Measurements from ENCODE around the gene EFCAB5.
"Not testable (repeated sequence)": the region's sequence is repeated elsewhere in the genome, so short reads cannot be mapped to it uniquely, and the experiment has no call there.

EFCAB5 gene

GRCh38 chr17:29931231-29931932, 10.1 kb upstream of the EFCAB5 start:
- in situ Hi-C loops (cut with MboI; ENCODE audit: low sequenced_read_pairs) = loop anchor here (25.0 kb wide), 1 partner anchor 294 kb away; no protein-coding TSS in a partner anchor

DNA sequence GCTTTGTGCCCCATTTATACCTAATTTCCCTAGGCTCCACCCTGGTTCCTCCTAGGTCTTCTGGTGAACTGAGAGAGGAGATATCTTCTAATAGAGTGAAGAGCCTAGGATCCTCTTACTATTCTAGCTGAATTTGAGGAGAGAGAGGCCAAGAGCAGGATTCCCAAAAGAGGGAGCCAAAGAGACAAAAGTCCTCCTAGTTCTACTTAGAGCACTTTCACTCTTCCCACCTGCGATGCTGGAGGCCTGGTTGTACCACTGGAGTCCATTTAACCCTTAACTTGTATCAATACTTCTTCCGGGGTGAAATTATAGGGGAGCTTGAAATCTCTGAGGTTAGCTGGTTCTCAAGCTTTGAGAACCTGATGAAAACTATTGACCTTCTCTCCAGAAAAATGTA, 8.1 kb upstream of the EFCAB5 start:
- in situ Hi-C loops (cut with MboI; ENCODE audit: low sequenced_read_pairs) = loop anchor here (25.0 kb wide), 1 partner anchor 296 kb away; no protein-coding TSS in a partner anchor

DNA sequence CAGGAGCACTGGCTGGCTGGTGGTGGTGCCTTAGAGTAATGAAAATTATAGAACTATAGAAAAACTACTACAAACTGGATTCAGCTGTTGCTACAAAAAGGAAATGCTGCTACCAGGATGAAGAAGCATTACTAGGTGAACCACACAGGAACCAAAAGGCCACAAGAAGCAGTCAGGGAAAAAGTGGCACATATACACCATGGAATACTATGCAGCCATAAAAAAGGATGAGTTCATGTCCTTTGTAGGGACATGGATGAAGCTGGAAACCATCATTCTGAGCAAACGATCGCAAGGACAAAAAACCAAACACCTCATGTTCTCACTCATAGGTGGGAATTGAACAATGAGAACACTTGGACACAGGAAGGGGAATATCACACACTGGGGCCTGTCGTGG, 5.5 kb upstream of the EFCAB5 start:
- in situ Hi-C loops (cut with MboI; ENCODE audit: low sequenced_read_pairs) = loop anchor here (25.0 kb wide), 1 partner anchor 299 kb away; no protein-coding TSS in a partner anchor

DNA sequence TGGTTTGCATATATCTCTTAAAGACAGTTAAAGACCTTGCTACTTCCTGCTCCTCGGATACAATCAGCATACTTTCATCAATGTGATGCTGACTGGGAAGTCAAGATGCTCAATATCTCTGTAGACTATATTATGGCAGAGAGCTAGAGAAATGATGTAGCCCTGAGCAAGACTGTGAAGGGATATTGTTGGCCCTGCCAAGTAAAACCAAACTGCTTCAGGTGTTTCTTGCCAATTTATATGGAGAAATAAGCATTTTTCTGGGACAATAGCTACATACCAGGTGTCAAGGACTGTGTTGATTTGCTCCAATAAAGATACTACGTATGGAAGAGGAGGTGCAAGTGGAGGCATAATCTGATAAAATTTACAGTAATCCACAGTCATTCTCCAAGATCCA, 4.7 kb upstream of the EFCAB5 start:
- in situ Hi-C loops (cut with MboI; ENCODE audit: low sequenced_read_pairs) = loop anchor here (25.0 kb wide), 1 partner anchor 299 kb away; no protein-coding TSS in a partner anchor

GRCh38 chr17:29945281-29945680, 3.8 kb downstream of the EFCAB5 start:
- in situ Hi-C loops (cut with MboI; ENCODE audit: low sequenced_read_pairs) = loop anchor here (25.0 kb wide), 1 partner anchor 308 kb away; no protein-coding TSS in a partner anchor

- in situ Hi-C loops (cut with MboI; ENCODE audit: low sequenced_read_pairs) = loop anchor here (25.0 kb wide), 1 partner anchor 311 kb away; no protein-coding TSS in a partner anchor
Measured at GRCh38 chr17:29948448-29949215, 7.2 kb downstream of the EFCAB5 start.

DNA sequence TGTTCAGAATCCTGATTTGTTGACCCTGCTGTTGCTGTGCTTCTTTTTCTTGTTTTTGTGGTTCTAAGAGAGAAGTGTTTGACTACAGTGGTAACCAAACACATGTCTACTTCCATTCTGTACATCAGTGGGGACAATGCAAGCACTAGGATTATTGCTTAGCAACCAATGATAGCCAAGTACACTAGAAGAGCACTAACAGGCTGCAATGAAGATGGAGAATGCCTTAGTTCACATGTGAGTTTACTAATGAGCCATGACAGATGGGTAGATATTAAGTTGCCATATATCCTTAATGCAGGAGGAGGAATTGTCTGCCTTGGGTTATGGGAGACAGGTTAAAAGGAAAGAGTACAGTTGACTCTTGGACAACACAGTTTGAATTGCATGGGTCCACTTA, 8.3 kb downstream of the EFCAB5 start:
- in situ Hi-C loops (cut with MboI; ENCODE audit: low sequenced_read_pairs) = loop anchor here (25.0 kb wide), 1 partner anchor 312 kb away; no protein-coding TSS in a partner anchor

DNA sequence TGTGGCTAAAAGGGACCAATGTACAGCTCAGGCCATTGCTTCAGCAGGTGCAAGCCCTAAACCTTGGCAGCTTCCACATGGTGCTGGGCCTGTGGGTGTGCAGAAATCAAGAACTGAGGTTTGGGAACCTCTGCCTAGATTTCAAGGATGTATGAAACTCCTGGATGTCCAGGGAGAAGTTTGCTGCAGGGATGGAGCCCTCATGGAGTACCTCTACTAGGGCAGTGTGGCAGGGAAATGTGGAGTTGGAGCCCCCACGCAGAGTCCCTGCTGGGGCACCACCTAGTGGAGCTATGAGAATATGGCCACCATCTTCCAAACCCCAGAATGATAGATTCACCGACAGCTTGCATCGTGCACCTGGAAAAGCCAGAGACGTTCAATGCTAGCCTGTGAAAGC, 13.0 kb downstream of the EFCAB5 start:
- in situ Hi-C loops (cut with MboI; ENCODE audit: low sequenced_read_pairs) = no loop called here

DNA sequence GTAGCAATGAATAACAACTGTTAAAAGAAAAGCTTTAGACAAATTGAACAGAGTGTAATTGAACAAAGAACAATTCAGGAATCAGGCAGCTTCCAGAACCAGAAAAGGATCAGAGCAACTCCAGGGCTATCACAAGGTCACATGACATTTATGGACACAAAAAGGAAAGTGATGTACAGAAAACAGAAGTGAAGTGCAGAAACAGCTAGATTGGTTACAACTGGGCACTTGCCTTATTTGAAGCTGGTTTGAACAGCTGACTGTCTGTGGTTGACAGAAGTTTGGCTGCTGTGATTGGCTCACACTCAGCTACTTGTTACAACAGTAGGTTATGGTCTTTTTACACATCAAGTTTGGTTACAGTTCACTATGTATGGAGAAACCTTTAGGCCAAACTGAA, 14.8 kb downstream of the EFCAB5 start:
- in situ Hi-C loops (cut with MboI; ENCODE audit: low sequenced_read_pairs) = no loop called here

DNA sequence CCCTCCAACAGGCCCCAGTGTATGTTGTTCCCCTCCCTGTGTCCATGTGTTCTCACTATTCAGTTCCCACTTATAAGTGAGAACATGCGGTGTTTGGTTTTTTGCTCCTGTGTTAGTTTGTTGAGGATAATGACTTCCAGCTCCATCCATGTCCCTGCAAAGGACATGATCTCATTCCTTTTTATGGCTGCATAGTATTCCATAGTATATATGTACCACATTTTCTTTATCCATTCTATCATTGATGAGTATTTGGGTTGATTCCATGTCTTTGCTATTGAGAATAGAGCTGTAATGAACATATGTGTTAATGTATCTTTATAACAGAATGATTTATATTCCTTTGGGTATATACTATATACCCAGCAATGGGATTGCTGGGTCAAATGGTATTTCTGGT, 16.1 kb downstream of the EFCAB5 start:
- in situ Hi-C loops (cut with MboI; ENCODE audit: low sequenced_read_pairs) = not testable (repeated sequence)

DNA sequence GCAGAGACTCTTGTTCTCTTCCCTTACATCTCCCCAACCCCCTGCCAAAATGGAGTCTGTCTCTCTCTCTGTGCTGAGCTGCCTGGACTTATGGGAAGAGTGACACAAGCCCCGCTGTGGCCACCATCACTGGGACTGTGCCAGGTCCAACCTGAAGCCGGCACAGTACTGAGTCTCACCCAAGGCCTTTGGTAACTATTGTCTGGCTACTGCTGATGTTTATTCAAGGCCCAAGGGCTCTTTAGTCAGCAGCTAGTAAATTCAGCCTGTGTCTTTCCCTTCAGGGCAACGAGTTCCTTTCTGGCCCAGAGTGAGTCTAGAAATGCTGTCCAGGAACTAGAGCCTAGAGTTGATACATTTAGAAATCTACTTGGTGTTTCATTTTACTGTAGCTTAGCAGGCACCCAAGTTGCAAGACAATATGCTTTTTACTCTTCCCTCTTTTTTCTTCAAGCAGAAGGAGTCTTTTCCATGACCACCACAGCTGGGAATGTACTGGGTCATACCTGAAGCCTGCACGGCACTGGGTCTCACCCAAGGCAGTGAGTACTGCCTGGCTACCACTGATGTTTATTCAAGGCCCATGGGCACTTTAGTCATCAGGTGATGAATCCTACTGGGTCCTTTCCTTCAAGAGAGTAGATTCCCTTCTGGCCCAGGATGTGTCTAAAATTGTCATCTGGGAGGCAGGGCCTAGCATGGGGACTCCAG, 17.7 kb downstream of the EFCAB5 start:
- in situ Hi-C loops (cut with MboI; ENCODE audit: low sequenced_read_pairs) = no loop called here

- in situ Hi-C loops (cut with MboI; ENCODE audit: low sequenced_read_pairs) = no loop called here
Measured at GRCh38 chr17:29959658-29960337, 18.4 kb downstream of the EFCAB5 start.

DNA sequence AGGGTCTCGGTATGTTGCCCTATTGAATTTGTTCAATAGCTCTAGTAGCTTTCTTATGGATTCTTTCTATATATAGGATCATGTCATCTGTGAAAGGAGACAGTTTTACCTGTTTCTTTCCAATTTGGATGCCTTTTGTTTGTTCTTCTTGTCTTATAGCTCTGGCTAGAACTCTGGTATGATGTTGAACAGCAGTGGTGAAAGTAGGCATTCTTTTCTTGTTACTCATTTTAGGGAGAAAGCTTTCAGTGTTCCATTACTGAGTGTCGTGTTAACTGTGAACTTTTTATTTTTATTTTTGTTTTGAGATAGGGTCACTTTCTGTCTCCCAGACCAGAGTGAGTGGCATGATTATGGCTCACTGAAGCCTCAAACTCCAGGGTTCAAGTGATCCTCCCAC, 21.2 kb downstream of the EFCAB5 start:
- in situ Hi-C loops (cut with MboI; ENCODE audit: low sequenced_read_pairs) = no loop called here

DNA sequence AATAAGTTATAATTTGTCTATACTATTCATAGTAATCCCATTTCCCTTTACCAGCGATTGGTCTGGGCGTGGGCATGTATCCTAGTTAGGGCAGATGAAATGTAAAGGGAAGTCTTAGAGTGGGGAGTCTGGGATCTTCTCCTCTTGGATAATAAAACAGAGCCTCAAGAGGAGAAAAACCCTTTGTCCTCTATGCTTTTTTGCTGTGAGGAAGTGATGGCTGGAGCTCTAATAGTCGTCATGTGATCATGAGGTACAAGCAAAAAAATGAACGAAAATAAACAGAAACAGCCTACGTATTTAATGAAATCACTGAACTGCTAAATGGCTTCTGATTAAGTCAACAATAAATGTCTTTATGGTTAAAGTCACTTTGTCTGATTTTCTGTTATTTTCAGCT, 26.8 kb downstream of the EFCAB5 start:
- in situ Hi-C loops (cut with MboI; ENCODE audit: low sequenced_read_pairs) = no loop called here

GRCh38 chr17:29972277-29972676, 30.8 kb downstream of the EFCAB5 start:
- in situ Hi-C loops (cut with MboI; ENCODE audit: low sequenced_read_pairs) = no loop called here

DNA sequence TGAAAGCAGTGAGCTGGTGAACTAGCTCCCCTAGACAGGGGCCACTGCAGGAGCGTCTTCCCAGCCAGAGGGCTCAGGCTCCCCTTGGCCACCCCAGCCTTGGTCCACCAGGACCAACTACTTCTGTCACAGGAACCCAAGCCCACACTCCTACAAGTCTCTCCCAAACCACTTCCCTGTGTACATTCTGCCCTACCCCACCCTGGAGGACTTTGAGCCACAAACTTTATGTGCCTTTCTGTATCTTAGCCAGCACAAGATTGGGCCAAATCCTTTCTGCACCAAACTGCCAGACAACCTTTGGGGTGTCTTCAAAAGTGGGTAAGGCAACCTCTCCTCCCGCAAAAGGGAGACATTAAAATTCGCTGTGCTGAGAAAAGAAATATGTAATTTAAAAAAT, 31.6 kb downstream of the EFCAB5 start:
- in situ Hi-C loops (cut with MboI; ENCODE audit: low sequenced_read_pairs) = no loop called here

DNA sequence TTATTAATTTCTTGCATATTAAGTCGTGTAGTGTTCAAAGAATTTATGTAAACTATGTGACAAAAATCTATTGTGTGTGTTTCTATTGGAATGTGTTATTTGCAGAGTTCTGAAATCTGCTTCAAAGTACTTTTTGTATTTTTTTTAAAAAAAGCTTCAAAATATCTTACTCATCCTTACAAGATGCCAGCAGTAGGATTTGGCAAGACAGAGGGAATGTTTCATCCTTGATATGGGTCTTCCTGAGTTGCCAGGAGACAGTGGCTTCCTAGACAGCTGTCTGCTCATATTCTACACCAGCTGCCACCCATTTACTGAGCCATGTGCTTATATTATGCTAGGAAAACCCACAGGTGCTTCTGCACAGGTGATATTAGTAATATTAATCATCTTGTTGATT, 36.4 kb downstream of the EFCAB5 start:
- in situ Hi-C loops (cut with MboI; ENCODE audit: low sequenced_read_pairs) = no loop called here

DNA sequence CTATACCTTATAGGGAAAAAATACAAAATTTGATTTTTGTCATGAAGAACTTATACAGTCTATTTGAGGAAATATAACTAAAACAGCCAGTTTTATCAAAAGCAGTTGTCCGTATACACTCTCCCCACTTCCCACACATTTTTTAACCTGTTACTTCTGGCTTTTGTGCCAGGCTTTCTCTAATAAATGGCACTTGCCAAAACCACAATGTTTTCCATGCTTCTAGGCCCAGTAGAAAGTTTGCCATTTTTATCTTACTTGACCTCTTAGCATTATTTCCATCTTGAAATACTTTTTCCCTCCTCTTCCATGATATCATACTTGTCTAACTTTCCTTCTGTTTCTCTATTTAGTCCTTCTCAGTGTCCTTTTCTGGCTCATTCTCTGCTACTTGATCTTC, 38.8 kb downstream of the EFCAB5 start:
- in situ Hi-C loops (cut with MboI; ENCODE audit: low sequenced_read_pairs) = no loop called here

GRCh38 chr17:29982991-29983653, 41.7 kb downstream of the EFCAB5 start:
- in situ Hi-C loops (cut with MboI; ENCODE audit: low sequenced_read_pairs) = no loop called here

DNA sequence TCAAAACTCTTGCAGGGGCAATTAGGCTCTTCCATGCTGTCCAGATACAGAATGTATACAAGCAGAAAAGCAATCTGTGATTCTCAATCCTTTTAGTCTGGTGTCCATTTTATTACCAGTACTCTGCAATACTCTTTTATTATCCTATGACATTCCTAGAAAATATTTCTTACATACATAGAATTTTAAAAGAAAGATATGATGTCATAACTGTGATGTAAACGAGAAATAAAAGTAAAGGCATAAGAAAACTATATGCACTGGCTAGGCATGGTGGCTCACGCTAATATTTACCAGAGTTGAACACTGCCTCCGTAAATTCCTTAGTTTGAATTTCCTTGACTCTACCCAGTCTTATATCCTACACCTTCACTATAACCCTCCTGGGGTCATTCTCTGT, 55.0 kb downstream of the EFCAB5 start:
- in situ Hi-C loops (cut with MboI; ENCODE audit: low sequenced_read_pairs) = no loop called here
